Stimulated activated CD4-positive, alpha-beta T cell treated with anti-CD3 and anti-CD28 coated beads, Interleukin-15, amount 100 ng/mL, for 24 hours (primary cell): ENCODE results near the gene KLHL17.

Experiments used
- DNase-seq: peaks from one replicate; pipeline ENCODE4 v3.0.0-alpha.2; 2020

Gene KLHL17

DNA sequence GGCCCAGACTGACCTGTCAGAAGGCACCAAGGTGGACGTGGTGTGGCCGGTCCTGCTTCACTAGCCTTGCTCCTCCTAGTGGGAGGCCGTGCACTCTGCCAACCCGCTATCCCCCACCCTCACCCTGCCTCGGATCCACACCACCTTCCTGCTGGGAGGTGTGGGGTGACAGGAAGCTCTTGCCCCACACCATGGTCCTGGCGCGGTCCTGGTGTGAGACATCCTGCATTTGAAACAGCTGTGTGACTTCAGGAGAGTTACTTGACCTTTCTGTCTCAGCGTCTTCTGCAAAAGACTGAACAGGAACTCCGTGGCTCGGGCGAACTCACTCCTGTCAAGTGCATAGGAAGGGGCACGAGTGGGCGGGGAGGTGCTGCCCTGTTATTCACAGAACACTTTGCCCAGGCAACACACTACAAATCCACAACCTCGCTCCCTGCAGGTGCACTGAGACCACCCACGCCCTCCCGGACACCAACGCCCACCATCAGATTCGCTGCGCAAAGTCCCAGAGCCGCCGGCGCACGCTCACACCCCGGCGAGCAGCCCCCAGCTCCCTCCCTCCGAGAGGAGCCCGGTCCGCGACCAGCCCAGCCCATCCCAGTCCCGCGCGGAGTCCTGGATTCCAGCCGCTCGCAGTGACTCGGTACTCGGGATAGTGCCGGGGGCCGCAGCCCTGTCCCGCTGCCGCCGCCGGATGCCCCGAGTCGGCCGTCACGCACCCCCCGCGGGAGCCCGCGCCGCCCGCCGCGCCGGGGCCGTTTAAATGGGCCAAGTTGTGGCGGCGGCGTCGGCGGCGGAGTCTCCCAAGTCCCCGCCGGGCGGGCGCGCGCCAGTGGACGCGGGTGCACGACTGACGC is 37.0 kb upstream of the KLHL17 start, which contains the start of gene SAMD11:
Gene SAMD11, plus strand, starts transcription at position 793 of the 860 bp plus-strand sequence. CDS start 509 bp downstream, outside the sequence.
- DNase-seq: peak; percentile 70

DNA sequence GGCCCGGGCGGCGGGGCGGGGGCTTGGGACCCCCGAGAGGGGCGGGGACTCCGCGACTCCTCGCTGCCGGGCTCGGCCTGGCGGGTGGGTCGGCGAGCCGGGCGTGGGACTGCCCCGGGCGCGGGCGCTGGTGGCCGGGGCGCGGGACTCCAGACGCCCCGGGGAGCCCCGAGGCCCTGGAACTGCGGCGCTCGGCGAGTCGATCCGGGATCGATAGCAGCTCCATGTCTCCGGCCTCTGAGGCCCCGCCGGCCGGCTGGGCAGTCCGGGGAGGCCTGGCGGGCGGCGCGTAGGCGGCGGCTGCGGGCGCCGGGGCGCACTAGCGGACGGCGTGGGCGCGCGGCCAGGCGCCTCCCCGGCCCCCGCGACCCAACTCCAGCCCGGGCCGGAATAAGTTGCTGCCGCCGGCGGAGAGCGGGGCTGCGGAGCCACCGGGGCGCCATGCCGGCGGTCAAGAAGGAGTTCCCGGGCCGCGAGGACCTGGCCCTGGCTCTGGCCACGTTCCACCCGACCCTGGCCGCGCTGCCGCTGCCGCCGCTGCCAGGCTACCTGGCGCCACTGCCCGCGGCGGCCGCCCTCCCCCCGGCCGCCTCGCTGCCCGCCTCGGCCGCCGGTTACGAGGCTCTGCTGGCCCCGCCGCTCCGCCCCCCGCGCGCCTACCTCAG is 36.3 kb upstream of the KLHL17 start:
- no peak for DNase-seq

DNA sequence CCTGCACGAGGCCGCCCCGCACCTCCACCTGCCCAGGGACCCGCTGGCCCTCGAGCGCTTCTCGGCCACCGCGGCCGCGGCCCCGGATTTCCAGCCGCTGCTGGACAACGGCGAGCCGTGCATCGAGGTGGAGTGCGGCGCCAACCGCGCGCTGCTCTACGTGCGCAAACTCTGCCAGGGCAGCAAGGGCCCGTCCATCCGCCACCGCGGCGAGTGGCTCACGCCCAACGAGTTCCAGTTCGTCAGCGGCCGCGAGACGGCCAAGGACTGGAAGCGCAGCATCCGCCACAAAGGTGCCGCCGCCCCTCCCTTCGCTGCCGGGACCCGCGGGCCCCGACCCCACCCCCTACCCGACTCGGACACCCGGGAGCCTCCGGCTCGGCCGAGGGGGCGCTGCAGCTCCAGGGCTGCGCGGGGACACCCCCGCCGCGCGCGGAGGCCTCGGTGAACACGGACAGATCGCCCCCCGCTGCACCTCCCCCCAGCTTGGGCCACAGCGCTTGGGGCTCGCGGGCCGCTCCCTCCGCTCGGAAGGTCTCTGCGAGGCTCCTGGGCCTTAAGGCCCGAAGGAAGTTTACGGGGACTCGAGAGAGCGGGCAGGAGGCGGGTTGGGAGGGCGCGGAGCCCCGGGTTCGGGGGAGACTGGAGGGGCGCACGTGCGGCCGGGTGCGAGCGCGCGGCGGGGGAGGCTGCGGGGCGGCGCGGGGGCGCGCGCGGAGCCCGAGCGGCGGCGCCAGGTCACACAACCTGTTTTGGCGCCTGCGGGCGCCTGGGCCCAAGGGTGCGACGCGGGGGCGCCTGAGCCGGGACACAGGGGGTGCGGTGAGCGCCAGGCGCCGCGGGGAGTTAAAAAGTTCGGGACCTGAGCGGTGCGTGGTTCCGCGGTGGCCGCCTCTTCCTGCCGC is 35.5 kb upstream of the KLHL17 start:
- peak; percentile 25 for DNase-seq

DNA sequence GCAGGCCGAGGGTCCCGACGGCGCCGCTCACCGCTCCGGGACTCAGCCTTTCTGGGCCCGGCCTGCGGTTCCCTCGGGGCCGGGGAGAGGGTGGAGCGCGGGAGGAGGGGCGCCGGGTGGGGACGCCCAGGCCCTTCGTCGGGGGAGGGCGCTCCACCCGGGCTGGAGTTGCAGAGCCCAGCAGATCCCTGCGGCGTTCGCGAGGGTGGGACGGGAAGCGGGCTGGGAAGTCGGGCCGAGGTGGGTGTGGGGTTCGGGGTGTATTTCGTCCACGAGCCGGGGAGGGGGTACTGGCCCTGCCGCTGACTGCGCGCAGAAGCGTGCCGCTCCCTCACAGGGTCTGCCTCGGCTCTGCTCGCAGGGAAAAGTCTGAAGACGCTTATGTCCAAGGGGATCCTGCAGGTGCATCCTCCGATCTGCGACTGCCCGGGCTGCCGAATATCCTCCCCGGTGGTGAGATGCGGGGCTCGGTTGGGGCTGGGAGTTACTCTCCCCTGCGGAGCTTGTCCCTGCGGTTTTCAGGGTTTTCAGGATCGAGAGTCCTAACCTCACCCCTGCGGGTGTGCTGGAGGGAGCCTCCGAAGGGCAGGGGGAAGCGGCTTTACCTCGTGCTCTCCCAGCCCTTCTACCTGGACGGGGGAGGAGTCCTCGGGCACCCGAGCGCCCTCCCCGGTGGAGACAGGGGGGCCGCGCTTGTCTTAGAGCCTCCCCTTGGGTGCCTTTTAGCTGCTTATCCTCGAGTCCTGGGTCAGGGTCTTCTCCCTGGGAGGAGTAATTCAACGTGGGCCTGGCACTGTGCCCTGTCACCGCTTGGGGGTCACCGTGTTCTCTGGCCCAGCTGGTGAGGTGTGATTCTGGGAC is 34.6 kb upstream of the KLHL17 start:
- DNase-seq: peak; percentile 28

DNA sequence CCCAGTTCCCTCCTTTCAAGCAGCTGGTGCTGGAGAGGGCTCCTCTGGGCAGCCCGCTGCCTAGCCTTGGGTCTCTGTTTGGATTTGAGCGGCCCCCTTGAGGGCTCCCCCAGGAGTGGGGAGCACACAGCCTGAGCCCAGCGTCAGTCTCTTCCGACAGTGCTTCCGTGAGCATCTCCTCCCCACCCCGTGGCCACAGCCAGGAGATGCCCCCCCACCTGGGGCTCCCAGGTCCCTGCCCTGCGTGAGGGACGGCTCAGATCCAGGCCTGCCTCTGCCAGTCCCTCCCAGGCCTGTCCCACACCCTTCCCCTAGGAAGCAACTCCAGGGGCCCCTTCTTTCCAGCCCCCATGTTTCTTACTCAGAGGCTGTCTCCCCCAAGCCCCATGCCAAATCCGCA is 33.1 kb upstream of the KLHL17 start:
- DNase-seq: no peak

DNA sequence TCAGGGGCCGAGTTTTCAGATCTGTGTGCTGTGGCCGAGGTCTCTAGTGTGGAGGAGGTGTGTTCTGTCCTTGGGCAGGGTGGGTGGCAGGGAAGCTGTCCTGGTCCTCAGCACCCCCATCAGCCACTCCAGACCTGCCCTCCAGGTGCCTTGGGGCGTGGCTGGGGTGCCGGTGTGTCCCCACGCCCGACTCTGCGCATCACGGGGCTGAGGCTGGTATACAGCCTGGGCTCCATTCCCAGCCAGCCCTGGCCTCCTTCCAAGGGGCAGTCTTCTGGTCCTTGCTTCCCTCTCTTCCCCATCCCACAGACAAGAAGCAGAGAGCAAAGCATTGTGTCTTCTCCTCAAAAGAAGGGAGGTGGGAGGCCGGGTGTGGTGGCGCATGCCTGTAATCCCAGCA is 32.6 kb upstream of the KLHL17 start:
- DNase-seq: no peak

DNA sequence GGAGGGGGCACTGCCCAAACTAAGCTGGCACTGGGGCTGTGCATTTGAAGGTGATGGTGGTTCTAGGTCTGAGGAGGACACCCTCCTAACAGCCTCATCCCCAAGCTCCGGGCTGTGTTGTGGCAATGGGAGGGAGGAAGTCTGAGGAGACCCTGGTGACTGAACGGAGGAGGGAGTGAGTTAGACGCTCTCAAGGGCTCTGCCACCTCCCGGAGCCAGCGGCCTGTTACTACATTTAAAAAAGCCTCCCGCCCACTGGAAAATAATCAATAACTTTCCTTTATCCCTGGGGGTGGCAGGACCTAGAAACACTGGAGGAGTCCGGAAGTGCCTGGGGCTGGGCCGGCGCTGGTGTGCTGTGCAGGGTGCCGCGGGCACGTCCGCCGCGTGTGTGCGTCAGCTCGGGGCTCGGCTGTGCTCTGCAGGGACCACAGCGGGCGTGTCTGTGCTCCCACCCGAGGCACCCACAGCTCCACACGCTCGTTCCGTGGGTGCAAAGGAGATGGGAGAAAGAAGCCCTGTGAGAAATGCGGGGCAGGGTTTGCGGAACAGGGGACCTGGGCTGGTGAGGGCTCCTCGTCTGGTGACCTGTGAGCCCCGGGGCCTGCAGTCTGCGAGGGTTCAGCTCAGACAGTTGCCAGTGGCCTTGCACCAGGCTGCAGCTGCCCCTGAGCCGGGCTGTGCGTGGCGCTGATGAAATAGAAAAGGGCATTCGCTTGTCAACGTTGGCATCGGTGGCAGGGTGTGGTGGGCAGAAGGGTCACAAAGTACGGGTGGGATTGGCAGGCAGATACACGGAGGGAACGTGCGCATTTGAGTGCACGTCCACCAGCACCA is 31.3 kb upstream of the KLHL17 start:
- no peak for DNase-seq

DNA sequence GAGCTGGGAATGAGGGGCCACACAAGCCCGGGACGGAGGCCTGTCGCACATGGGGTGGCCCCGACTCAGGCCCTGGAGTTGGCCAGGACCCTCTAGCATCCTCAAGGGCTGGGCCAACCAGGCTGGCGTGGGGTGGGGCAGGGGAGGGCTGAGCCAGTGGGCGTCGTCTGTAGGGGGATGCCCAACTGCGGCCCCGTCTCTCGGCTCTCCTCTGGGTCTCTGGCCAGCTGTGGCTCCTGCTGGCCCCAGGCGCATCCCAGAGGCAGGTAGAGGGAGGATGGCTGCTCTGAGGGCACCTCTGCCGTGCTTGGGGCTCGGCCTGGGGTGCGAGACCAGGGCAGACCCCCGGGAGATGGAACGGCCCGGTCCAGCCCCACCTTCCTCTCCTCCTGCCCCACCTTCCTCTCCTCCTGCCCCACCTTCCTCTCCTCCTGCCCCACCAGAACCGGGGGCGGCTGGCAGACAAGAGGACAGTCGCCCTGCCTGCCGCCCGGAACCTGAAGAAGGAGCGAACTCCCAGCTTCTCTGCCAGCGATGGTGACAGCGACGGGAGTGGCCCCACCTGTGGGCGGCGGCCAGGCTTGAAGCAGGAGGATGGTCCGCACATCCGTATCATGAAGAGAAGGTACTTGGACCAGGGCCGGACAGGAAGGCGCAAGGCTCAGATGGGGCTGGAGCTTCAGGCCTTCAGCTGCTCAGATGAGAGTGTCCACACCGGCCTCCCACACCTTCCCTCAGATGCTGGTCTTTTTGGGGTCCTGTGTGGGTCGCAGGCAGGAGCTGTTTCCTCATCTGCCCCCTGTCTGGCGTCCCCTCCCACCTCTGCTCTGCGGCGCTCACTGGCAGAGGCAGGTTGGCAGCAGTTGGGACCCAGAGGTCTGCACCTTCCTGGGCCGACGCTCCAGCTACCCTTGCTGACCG is 30.4 kb upstream of the KLHL17 start:
- no peak for DNase-seq

DNA sequence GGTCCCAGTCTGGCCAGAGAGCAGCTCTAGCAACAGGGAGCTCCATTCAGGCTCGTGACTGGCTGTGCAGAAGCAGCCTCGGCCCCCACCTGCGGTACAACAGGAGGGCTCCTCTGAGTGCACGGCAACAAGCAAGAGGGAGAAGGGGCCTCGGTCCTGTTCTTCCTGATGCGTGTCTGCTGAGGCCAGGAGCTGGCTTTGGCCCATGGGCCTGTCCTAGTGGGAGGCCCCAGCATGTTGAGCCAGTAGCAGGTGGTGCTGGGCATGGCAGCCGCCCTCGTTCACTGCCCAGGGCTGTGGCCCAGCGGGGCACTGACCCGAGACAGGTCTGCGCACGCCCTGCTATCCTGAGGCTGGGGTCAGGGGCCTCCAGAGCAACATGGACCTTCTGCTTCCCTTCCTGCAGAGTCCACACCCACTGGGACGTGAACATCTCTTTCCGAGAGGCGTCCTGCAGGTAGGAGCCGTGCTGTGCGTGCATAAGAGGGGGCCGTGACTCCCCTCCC is 29.7 kb upstream of the KLHL17 start:
- no peak for DNase-seq

DNA sequence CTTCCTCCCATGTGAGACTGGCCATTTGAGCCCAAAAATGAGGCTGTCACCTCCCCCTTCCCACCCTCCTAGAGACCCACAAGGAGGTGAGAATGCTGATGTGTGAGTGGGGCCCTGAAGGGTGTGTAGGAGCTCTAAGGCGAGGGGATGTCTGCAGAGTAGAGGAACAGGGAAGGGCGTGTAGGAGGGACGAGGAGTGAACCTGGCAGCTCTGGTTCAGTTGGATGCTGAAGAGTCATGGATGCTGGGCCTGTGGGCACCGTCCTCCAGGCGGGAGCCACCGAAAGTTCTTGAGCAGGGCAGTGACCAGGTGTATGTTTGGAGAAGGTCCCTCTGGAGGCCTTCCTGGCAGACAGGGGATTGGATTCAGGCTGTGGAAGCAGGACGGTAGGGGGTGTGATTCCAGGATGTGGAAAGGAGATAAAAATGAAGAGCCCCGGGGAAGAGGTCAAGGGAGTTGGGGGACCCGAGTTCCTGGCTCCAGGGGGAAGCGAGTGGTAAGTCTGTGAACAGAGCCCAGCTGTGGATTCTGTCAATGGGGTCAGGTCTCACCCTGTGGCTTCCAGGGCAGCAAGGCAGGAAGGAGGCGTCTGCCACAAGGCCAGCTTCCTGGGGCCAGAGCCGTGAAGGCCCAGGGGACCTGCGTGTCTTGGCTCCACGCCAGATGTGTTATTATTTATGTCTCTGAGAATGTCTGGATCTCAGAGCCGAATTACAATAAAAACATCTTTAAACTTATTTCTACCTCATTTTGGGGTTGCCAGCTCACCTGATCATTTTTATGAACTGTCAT is 28.8 kb upstream of the KLHL17 start:
- DNase-seq: no peak

DNA sequence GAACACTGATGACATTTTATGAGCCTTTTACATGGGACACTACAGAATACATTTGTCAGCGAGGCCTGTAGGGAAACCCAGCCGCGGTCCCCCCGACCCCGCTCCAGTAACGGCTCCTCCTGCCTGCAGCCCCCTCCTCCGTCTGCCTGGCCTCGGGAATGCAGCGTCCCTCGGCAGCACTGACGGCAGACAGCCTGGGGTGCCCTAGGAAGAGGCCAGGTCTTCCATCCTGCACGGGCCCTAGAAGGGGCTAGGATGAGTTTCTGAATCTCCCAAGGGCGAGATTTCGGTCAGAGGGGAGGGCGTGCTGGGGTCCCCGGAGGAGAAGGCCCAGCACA is 28.2 kb upstream of the KLHL17 start:
- DNase-seq: no peak

DNA sequence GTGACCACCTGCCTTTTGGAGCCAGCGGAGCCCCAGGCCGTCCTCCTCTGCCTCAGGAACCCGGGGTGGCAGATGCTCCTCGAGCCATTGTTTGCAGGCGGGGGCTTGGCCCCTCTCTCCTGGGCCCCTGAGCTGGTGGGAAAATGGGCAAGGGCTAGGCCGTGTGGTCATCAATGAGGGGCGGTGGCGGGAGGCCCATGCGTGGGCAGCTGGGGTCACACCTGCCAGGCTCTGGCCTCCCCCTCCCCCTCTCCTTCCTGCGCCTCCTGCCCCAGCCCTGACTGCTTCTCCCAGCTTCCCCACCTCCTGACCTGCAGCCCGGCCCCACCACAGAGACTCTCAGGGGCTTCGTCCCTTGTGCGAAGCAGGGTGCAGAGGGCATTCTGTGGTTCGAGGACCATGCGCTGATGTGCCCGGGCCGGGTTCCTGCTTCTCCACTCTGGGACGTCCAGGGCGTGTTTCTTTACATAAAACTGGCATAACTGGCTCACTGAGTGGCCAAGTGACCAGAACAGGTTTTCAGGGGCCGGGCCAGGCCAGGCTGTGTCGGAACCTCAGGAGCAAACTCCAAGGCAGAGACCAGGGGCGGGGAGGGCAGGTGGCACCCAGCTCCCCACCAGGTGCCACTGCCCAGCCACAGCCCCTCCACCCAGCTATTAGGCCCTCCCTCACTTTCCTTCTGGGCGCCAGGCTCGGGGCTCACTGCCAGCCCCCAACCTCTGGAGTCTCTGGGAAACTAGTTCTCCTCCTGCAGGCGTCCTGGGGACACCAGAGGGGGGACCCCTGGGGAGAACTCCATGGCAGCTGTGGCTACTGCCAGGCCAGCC is 27.4 kb upstream of the KLHL17 start:
- no peak for DNase-seq

DNA sequence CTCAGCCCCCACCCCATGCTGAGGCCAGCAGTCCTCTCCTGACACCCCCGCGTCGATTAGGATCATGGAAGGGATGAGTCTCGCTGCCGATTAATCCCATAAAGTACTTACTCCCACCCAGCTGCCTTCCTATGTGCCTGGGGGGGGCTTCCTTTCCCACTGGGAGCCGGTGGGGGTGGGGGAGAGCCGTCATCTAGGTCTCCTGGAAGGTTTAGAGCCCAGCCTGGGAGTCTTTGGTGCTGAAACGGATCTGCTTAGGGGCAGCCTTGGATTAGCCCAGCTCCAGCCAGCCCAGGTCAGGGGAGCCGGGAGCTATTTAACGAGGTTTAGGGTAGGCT is 26.8 kb upstream of the KLHL17 start:
- DNase-seq: no peak

DNA sequence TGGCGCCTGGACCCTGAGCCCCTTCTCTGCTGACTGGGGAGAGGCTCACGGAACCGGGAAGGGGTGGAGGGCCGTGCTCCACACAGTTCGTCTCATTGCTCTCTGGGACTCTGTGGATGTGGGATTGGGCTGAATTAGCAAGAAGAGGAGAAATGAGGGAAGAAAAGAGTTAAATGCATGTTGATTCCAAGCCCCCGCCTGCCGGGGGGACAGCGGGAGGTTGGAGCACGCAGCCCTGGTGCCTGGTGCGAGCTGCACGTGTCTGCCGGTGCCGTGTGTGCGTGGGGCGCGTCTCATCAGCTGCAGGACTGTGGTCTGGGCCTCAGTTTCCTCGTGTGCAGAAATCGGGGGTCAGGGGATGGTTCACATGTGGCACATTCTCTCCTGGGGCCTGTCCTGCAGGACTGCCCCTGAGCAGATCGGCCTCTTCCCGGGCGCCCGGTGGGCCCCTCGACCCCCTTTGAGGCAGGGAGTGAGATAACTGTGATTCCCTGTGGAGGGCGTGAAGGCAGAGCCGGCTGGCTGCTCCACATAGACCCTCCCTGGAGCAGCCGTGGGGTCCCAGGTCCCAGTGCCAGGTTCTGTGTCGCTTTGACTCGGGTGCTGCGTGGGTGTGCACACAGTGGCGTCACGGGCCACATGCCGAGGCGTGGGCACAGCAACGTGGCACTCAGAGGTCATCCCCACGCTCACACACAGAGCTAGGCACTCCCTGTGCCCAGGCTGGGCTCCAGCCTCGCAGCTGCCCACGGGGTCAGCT is 25.2 kb upstream of the KLHL17 start:
- DNase-seq: no peak

DNA sequence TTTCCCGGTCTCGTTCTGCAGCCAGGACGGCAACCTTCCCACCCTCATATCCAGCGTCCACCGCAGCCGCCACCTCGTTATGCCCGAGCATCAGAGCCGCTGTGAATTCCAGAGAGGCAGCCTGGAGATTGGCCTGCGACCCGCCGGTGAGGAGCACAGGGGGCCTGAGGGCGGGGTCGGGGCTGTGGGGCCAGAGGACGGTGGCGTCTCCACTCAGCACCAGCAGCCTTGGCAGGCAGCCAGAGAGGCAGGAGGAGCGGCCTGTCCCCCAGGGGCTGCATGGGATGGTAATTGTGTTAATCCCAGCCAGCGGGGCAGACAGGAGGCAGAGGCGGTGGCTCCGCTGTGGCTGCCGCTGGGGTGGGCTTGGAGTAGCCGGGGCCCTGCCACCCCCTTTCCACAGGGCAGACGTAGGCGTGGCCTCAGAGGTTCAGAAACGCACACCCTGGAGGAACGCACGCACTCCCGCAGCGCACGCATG is 24.6 kb upstream of the KLHL17 start:
- no peak for DNase-seq

DNA sequence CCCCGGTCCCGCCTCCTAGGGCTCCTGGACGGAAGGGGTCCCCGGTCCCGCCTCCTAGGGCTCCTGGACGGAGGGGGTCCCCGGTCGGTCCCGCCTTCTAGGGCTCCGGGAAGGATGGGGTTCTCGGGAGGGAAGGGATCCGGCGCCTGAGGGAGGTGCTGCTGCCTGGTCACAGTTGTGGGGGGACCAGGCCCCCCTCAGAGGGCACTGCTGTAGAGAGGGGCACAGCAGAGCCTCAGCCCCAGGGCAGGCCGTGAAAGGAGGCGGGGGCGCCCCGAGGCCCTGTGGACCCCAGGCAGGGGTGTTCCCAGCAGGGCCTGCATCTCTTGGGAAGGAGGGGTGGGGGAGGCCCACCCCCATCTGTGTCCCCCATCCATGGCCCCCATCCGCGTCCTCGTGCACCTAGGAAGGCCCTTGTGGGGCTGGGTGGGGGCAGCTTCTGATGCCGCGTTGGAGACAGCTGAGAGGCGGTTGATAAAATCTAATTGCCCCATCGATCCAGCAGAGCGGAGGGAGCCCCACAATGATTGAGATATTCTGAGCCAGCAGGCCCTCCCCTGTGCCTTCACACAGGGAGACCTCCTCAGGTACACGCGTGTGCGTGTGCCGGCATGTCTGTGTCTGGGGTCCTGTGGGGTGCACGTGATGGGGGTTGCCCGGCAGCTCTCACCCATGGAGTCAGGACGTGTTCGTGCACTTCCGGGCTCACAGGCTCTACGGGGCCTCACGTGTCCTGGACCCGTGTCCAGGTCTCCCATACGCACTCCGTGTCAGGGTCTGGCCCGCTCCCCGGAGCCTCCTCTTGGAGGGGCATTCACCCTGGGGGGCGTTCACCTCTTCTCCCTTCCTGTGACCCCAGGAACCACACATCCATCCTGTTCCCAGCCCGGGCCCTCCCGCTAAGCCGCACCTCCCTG is 23.8 kb upstream of the KLHL17 start:
- no peak for DNase-seq
